ACC112 (cell line): ENCODE measurements around the gene ZNF580.

Source experiments
- H2AFZ ChIP-seq: fragments of 200-600 bp; sonication (generic); one replicate; pipeline ENCODE4 v1.6.0; 2017; ENCODE audit warnings: antibody characterized with exemption, low read length; ENCODE audit not compliant: unreplicated experiment
- H3K27ac ChIP-seq: fragments of 200-600 bp; sonication (generic); 2 replicates; pipeline ENCODE4 v1.5.1; 2014; ENCODE audit warnings: low read depth, mild to moderate bottlenecking, antibody characterized with exemption, low read length, moderate library complexity
- H3K27me3 ChIP-seq: fragments of 200-600 bp; sonication (generic); 2 replicates; pipeline ENCODE4 v1.6.1; 2014; ENCODE audit warnings: mild to moderate bottlenecking, antibody characterized with exemption, low read length, moderate library complexity, mixed read lengths; ENCODE audit not compliant: insufficient read depth
- H3K36me3 ChIP-seq: fragments of 200-600 bp; sonication (generic); 2 replicates; pipeline ENCODE4 v1.6.1; 2016; ENCODE audit warnings: mild to moderate bottlenecking, antibody characterized with exemption, low read length, moderate library complexity, mixed read lengths; ENCODE audit not compliant: insufficient read depth
- H3K4me1 ChIP-seq: fragments of 200-600 bp; sonication (generic); one replicate; pipeline ENCODE4 v1.6.1; 2016; ENCODE audit warnings: low read length, mixed read lengths; ENCODE audit not compliant: insufficient read depth, unreplicated experiment, control insufficient read depth
- H3K4me3 ChIP-seq: fragments of 200-600 bp; sonication (generic); 2 replicates; pipeline ENCODE4 v1.5.1; 2014; ENCODE audit warnings: mild to moderate bottlenecking, low read depth, low read length
- H3K79me2 ChIP-seq: fragments of 200-600 bp; sonication (generic); one replicate; pipeline ENCODE4 v1.6.0; 2016; ENCODE audit warnings: low read length; ENCODE audit not compliant: control insufficient read depth, unreplicated experiment, insufficient read depth

Gene ZNF580

DNA sequence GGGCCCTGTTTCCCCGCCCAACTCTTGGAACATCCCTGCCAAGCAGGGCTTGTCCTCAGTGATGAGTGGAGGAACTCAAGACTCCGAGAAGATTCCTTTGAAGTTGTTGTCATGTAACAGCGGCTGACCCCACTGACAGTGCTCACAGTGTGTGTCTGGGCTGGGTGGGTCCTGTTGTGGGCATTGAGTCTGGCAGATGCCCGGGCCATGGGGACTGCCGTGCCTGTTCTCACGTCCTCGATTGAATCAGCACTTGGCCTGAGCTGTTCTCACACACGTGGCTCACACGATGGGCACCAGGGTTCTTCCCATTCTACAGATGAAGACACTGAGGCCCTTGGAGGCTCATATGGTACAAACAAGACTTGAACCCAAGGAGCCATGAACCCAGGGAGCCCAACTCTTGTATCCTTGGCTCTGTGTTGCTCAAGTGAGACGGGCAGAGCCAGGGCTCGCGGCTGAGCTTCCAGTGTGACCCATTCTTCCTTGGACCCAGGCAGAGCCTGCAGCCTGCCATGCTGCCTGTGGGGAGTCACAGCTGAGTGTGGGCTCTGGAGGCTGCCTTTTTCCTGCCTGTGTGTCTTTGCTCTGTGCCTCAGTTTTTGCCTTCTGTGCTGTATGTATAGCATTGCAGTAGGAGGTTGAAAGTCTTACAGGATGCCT lies 25.7 kb downstream of the ZNF580 start:
- peaks cover 2% of the 10 kb centered on the region; the same call in 1 of the 2 replicates for H3K36me3 ChIP-seq
- no peak overlapping the region for H3K4me3 ChIP-seq
- no peaks in the 10 kb centered on the region for H3K27me3 ChIP-seq
- H3K4me1 ChIP-seq = peaks cover 3% of the 10 kb centered on the region
- peaks cover 38% of the 10 kb centered on the region for H3K79me2 ChIP-seq
- no peak overlapping the region for H3K27ac ChIP-seq
- H2AFZ ChIP-seq = no peak overlapping the region

DNA sequence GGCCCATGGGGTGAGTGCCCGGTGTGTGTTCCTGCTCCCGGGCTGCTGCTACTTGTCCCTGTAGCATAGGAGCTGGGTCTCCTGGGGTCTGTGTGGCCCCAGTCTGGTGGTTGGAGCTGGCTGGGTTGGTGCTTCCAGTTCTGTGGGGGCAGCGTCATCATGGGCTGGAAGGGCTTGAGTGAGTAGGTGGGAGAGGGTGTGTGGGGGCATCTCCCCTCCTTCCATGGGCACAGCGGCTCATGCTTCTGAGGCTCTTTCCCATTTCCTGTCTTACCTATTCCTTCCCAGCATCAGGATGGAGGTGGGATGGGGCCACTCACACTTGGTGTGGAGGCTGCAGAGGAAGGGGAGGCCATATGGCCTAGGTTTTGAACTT lies 26.2 kb downstream of the ZNF580 start:
- peaks cover 8% of the 10 kb centered on the region for H3K4me1 ChIP-seq
- no peak overlapping the region for H3K4me3 ChIP-seq
- H3K36me3 ChIP-seq = peaks cover 2% of the 10 kb centered on the region; the same call in 1 of the 2 replicates
- H3K27ac ChIP-seq = no peak overlapping the region
- H3K79me2 ChIP-seq = peaks cover 34% of the 10 kb centered on the region
- no peaks in the 10 kb centered on the region for H3K27me3 ChIP-seq
- no peak overlapping the region for H2AFZ ChIP-seq

DNA sequence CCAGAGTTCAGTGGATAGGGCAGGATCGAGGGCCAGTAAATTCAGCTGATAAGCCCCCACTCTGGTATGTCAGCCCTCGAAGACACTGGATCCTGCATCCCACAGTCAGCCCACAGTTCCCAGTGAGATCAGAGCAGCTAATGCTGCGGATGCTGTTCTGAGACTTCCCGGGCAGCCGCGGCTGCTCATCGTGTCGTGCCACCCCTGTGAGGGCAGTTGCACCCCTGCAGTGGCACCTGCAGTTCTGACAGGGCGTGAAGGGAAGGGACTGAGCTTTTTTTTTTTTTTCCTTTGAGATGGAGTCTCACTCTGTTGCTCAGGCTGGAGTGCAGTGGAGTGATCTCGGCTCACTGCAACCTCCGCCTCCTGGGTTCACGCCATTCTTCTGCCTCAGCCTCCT lies 26.7 kb downstream of the ZNF580 start:
- Histone ChIP-seq H3K27ac (no peak overlapping the region), H3K27me3 (no peaks in the 10 kb centered on the region), H3K79me2 (peaks cover 34% of the 10 kb centered on the region), H3K4me3 (no peak overlapping the region), H2AFZ (no peak overlapping the region), H3K36me3 (peaks cover 2% of the 10 kb centered on the region; the same call in 1 of the 2 replicates), H3K4me1 (peaks cover 13% of the 10 kb centered on the region)

DNA sequence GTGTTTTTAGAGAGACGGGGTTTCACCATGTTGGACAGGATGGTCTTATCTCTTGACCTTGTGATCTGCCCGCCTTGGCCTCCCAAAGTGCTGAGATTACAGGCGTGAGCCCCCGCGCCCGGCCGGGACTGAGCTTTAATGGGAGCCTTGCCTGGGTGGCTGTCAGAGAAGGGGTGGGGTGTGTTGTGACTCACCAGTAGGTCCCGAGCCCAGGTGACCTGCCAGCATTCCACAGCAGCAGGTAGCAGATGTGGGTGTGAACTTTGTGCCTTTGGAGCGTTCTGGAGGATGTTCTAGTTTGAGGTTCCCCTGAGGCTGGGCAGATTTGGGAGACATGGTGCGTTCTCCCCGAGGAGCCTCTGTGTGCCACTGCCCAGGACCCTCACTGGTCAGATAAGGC lies 27.2 kb downstream of the ZNF580 start:
- Histone ChIP-seq H3K36me3 (peaks cover 2% of the 10 kb centered on the region; the same call in 1 of the 2 replicates), H3K27me3 (no peaks in the 10 kb centered on the region), H2AFZ (no peak overlapping the region), H3K79me2 (peaks cover 30% of the 10 kb centered on the region), H3K4me1 (peaks cover 13% of the 10 kb centered on the region), H3K27ac (no peak overlapping the region), H3K4me3 (no peak overlapping the region)

DNA sequence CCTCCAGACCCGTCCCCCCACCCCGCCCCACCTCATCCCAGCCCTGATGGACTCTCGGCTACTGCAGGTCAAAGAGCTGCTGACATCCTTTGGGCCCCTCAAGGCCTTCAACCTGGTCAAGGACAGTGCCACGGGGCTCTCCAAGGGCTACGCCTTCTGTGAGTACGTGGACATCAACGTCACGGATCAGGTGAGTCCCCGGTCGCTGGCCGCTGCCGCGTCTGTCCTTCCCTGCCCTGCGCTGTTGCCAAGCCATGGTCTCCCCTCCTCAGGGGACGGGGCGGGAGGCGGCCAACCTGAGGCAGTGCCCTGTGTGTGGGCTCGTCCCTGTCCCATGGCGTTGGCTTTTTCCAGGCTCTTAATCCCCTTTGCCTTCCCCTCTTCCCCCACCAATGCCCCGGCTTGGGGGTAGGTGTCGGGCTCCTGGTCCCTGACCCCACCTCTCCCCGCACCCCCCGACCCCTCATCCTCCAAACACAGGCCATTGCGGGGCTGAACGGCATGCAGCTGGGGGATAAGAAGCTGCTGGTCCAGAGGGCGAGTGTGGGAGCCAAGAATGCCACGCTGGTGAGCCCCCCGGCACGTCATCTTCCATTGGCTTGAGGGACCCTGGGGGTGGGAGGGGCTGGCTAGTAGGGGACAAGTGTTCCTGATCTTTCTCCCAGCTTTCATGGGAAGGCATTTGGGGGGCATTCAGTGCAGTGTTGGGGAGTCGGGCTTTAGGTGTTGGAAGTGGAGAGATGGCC lies 28.0 kb downstream of the ZNF580 start:
- Histone ChIP-seq H3K4me1 (peaks cover 16% of the 10 kb centered on the region), H3K4me3 (no peak overlapping the region), H3K36me3 (peaks cover 2% of the 10 kb centered on the region; the same call in 1 of the 2 replicates), H3K27me3 (no peaks in the 10 kb centered on the region), H2AFZ (no peak overlapping the region), H3K79me2 (peaks cover 29% of the 10 kb centered on the region), H3K27ac (no peak overlapping the region)

DNA sequence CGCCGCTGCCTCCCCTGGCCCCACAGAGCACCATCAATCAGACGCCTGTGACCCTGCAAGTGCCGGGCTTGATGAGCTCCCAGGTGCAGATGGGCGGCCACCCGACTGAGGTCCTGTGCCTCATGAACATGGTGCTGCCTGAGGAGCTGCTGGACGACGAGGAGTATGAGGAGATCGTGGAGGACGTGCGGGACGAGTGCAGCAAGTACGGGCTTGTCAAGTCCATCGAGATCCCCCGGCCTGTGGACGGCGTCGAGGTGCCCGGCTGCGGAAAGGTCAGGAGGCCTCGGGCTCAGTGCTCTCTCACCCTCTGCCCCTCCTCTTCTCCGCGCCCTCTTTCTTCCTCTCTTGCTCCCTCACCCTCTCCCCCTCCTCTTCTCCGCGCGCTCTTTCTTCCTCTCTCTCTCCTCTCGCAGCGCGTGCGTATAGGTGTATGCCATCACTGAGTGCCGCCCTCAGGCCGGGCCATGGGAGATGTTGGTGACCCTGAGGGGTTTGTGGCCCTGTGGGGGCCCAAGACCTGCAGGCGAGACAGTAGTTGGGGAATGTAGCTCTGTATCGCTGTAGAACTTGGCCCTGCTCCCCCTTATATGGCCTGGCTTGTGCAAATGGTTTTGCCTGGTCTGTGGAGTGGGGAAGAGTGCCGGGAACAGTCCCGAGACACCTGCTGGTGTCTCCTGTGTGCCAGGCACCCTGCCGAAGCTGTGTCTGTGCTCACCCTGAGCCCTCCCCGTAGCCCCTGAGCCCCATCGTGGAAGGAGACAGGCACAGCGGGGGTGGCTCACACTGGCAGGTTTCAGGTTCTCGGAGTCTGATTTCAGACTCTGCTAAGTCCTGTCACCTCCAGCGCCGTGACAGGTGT lies 28.8 kb downstream of the ZNF580 start:
- H3K79me2 ChIP-seq = peaks cover 31% of the 10 kb centered on the region
- no peak overlapping the region for H3K27ac ChIP-seq
- no peaks in the 10 kb centered on the region for H3K27me3 ChIP-seq
- no peak overlapping the region for H2AFZ ChIP-seq
- H3K36me3 ChIP-seq = peaks cover 2% of the 10 kb centered on the region; the same call in 1 of the 2 replicates
- peaks cover 20% of the 10 kb centered on the region for H3K4me1 ChIP-seq
- no peak overlapping the region for H3K4me3 ChIP-seq

DNA sequence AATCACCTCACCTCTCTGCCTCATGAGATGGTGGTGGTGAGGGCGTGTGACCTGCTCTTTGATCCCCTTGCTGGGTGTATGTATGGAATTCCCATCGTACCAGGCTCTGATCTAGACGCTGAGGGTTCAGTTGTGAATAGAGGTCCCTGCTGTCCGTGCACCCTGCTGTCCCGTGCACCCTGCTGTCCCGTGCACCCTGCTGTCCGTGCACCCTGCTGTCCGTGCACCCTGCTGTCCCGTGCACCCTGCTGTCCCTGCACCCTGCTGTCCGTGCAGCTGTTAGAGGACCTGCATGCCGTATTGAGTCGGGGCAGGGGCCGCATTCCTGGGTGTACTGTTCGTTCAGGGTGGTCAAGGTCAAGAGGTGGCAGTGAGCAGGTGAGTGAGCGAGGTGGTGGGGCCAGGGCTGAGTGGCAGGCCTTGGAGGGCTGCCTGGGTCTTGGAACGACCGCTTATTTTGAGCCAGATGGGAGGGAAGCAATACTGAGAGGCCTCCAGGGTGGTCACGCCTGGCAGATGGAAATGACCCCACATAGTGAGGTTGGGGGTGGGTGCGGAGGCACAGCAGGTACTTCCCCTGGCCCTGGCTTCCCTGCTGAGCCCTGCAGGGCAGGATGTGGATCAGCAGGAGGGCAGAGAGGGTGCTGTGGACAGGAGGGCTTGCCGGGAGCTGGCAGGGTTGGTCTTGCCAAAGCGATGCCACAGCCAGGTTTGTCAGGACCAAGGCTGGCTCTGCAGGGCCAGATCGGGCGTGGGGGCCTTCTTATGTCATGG lies 29.7 kb downstream of the ZNF580 start:
- Histone ChIP-seq H3K27ac (no peak overlapping the region), H3K4me1 (peaks cover 20% of the 10 kb centered on the region), H2AFZ (no peak overlapping the region), H3K4me3 (no peak overlapping the region), H3K79me2 (peaks cover 35% of the 10 kb centered on the region), H3K27me3 (no peaks in the 10 kb centered on the region), H3K36me3 (peaks cover 2% of the 10 kb centered on the region; the same call in 1 of the 2 replicates)

- no peaks in the 10 kb centered on the region for H3K27me3 ChIP-seq
- H3K4me1 ChIP-seq = peaks cover 22% of the 10 kb centered on the region
- H2AFZ ChIP-seq = no peak overlapping the region
- H3K79me2 ChIP-seq = peaks cover 37% of the 10 kb centered on the region
- H3K4me3 ChIP-seq = no peak overlapping the region
- H3K36me3 ChIP-seq = peaks cover 2% of the 10 kb centered on the region; the same call in 1 of the 2 replicates
- no peak overlapping the region for H3K27ac ChIP-seq
Observed at GRCh38 chr19:55671054-55671378, 30.2 kb downstream of the ZNF580 start.

DNA sequence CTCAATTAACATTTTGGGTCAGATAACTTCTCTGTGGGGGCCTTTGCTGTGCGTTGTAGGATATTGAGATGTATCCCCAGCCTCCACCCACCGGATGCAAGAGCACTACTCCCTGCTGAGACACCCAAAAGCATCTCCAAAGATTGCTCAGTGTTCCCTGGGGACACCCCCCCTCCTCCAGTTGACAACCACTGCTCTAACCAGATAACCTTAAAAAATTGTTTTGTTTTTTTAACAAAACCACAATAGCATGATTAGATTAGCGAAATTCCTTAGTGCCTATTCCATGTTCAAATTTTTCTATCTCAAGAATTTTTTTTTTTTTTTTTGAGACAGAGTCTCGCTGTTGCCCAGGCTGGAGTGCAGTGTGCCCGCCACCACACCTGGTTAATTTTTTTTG lies 31.6 kb downstream of the ZNF580 start:
- no peak overlapping the region for H3K4me3 ChIP-seq
- H3K27ac ChIP-seq = peak overlapping the region; percentile 48
- H2AFZ ChIP-seq = no peak overlapping the region
- peaks cover 36% of the 10 kb centered on the region for H3K4me1 ChIP-seq
- no peaks in the 10 kb centered on the region for H3K36me3 ChIP-seq
- H3K27me3 ChIP-seq = no peaks in the 10 kb centered on the region
- H3K79me2 ChIP-seq = peaks cover 44% of the 10 kb centered on the region

DNA sequence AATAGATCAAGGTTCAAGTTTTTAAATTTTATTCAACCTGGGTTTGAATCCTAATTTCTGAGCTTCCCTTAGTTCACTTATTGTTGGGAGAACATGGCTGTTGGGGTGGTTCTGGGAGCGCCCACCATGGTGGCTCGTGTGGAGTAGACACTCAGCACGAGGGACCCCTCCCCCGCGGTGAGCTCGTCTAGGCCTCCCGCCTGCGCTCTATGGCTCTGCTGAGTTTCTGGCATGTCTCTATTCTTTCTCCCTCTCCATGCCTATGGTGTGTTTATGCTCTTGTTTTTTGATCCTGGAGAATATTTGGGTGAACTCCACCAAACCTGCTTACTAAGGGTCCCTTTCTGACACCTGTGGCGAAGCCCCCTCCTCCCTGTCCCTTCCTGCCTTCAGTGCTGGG lies 32.7 kb downstream of the ZNF580 start:
- H3K79me2 ChIP-seq = peaks cover 55% of the 10 kb centered on the region
- H3K4me3 ChIP-seq = no peak overlapping the region
- no peak overlapping the region for H3K27ac ChIP-seq
- no peaks in the 10 kb centered on the region for H3K27me3 ChIP-seq
- H3K36me3 ChIP-seq = no peaks in the 10 kb centered on the region
- no peak overlapping the region for H2AFZ ChIP-seq
- H3K4me1 ChIP-seq = peaks cover 41% of the 10 kb centered on the region
